Stimulated activated naive CD4-positive, alpha-beta T cell (primary cell): Measurements from ENCODE around the gene STMN3.
"Not testable (repeated sequence)": the region's sequence is repeated elsewhere in the genome, so short reads cannot be mapped to it uniquely, and the experiment has no call there.

Experiments
- DNase-seq, 6 experiments: peaks; one replicate each; lab custom pipeline; 2025; lab: John Stamatoyannopoulos, UW

Gene STMN3

DNA sequence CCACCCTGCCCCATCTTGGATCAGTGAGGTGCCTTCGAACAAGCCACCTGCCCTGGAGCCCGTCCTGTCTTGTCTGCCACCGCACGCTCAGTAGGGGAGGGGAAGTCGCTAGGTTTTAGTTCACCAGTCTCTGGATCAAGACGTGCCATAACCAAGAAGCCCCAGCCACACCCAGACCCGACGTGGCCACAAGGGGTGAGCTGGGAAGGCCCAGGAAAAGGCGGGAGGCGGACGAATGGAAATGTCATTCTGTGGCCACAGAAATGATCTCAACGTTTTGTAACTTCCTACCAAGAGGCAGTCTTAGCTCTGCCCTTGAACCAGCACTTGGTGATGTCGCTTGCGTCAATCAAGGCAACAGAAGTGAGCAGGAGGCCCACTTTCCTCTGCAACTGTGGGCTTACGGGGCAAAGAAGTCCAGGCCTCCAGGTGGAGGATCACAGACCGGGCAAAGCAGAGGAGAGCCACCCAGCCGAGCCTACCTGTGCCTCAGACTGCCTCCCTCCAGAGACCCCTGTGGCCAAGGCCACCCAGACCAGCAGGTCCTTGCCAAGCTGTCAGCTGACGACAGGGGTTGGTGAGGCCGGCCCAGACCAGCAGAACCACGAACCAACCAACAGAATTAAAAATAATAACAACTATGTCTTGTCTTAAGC is 40.8 kb downstream of the STMN3 start:
- no peak for DNase-seq

GRCh38 chr20:63611646-63612045 is 41.6 kb downstream of the STMN3 start:
- no peak for DNase-seq

DNA sequence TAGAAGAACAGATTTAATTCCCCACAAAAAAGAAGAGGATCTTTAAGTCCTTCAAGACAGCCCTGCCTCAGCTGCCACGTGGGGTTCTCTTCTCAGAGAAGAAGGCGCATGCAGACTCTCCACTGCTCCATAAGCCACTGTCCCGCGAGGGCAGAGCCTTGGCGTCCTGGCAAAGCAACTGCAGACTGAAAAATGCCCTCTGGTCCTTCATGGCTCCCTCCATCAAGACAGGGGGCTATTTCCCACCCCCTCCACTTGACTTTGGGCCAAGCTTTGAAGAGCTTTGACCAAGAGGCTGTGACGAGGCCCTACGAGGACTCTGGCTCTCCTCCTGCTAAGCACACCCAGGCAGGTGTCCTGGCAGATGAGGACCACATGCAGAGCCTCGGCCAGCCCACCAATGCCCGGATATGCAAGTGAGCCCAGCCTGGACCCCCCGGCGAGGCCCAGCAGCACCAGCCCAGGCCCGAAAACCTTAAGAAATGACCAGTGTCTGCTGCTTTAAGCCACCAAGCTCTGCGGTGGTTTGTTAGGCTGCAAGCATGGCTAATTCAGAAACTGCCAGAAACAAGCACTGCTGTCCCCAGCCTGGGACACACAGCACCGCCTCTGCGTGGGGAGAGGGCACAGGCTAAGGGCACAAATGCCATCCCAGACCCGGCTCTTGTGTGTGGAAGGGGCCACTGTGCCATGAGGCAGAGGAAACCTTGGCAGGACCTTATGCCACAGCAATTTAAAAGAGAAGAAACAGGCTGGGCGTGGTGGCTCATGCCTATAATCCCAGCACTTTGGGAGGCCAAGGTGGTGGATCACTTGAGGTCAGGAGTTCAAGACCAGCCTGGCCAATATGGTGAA is 42.4 kb downstream of the STMN3 start:
- DNase-seq, result no peak

GRCh38 chr20:63606686-63607085 is 46.5 kb downstream of the STMN3 start:
- no peak for DNase-seq

DNA sequence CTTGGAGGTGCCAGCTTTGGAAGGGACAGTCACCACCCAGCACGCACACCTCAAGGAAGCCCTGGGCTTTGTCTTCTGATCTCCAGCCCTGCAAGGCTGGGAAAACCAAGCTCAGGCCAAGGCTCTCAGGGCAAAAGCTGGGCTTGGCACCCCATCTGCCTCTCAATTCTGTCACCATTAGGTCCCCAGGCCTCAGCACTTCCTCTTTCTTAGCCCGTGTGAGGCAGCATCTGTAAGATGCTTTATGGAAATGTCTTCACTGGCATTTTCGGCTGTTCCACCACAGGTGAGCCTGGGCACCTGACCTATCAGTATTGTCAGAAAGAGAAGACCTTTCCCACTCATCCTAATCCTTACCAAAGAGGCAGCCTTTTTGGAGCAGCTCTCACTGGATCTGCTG is 50.9 kb downstream of the STMN3 start:
- DNase-seq, result no peak

DNA sequence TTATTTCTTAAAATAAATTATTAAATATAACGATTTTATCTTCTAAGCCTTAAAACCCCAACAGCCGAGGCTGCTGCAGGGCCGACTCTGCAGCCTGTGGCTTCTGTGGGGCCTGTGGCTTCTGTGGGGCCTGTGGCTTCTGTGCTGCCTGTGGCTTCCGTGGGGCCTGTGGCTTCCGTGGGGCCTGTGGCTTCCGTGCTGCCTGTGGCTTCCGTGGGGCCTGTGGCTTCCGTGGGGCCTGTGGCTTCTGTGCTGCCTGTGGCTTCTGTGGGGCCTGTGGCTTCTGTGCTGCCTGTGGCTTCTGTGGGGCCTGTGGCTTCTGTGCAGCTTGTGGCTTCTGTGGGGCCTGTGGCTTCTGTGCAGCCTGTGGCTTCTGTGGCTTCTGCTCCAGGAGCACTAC is 51.5 kb downstream of the STMN3 start:
- DNase-seq, result not testable (repeated sequence)

DNA sequence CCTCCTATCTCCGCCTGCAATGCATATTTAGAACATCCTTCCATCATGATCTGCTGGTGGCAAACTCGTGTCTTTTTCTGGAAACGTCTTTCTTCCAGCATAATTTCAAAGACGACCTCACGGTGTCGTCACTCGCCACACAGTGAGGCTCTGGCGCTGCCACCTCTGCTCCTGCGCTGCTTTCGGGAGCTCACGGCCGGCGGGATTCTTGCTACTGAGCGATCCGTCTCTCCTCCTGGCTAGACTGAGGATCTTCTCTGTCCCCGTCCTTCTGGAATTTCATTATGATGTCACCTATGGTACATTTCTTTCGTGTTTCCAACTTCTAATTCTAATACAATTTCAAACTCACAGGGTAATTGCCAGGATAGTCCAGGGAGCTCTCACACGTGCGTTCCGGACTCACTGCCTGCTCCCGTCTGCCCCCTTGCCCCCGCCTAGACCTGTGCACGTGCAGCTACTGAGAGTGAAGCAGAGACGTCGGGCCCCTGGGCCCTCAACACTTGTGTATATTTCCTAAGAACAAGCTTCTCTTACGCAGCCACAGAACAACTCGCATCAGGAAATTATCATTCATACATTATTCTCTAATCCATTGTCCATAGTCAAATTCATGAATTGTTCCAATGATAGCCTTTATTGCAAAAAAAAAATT is 53.7 kb downstream of the STMN3 start:
- DNase-seq, result no peak

DNA sequence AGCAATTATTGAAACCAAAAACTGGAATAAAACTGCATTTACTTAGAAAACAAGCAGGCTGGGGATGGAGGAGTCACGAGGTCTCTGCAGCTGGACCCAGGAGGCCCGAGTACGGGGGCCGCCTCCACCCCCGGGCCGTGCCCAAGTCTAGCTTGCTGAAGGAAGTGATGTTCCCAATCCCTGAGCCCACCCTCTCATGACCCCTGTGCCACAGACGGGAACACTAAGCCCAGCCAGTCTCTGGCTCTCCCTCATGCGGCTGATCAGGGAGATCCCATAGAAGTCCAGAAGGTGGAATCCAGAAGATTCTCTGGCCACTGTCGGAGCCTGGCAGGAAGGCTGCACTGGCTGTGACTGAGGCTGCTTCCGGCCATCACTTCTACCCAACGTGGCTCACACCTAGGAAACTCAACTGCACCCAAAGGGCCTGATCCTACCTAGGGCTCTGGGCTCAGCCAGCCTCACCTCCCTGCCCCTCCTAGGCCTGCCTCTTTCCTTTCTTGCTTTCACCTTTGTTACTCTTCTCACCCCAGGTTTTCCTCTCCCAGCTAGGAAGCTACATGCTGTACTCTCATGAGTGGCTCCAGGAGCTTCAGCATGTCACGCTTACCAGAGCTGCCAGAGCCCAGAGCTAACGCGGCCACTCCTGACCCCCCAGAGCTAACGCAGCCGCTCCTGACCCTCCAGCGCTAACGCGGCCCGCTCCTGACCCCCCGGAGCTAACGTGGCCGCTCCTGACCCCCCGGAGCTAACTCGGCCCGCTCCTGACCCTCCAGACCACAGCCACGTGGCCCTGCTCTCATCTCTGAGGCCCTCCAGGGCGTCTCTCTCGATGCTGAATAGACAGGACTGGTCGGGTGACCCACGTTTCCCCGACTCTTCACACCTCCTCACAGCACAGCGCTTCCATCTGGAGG is 54.5 kb downstream of the STMN3 start:
- no peak for DNase-seq

DNA sequence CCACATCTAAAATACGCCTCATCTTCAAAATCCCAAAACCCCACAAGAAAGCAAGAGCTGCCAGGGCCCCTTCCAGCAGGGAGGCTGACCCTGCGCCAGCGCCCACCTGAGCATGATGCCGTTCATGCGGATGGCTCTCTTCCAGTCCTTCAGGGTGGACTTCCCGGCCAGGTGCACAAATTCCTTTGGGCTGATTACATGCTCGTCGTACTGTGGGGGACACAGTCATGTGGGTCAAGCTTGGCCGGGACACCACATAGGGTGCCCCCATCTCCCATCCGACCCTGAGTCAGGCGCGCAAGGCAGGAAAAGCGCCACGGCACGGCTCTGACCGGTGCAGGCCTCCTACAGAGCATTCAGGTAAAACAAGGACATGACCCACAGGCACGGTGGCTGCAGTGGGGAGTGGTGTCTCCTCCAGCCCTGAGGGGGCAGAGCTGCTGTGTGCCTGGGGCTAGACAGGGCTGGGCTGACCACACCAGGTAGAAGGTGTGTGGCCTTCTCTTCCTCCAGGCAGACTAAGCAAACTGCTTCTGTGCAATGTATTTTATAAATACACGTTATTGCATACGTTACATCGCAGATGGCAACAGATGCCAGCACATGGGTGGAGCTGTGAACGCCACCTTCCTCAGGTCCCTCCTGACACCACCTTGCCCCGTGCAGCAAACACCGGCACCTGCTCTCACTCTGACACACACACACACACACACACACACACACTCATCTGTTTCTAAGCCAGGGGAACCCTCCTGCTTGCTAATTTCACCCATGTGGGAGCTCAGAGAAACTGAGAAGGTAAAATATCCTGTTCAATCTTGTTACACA is 55.4 kb downstream of the STMN3 start:
- no peak for DNase-seq

DNA sequence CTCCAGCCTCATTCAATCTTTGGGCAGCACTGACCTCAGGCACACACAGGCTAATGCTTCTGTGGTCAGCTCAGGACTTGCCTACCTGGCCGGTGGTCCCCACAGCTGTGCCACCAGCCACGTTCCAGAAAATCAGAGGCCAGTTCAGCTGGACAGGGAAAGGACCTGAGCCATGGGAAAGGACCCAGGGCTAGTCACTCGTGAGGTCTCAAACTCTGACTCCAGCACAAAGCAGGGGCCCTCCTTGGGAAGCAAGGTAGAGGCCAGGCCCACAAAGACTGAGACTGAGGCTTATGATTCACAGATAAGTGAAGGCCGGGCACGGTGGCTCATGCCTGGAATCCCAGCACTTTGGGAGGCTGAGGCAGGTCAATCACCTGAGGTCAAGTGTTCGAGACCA is 56.8 kb downstream of the STMN3 start:
- DNase-seq, result no peak

GRCh38 chr20:63595416-63596127 is 57.7 kb downstream of the STMN3 start:
- no peak for DNase-seq

DNA sequence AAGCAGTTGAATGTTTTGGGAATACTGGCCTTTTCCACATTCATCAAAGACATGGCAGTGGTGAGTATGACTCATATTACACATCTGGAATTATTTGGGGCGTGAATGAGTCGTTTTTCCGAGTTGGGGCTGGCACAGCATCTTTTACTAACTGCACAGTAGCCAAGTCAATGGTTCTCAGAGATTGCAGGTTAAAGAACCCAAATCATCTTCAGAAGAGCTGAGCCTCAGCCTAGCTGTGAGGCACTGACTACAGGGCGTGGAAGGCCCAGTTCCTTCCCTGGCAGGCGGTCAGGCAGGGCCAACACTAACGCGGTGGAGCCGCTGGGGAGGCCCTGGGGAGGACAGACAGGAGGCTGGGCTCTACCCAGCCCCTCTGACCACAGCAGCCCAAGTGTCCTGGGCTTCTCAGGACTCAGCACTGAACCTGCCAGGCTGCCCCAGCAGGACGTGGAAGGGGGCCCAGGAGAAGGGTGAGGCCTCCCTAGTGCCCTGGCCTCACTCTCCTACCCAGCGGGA is 59.1 kb downstream of the STMN3 start:
- DNase-seq, result no peak

DNA sequence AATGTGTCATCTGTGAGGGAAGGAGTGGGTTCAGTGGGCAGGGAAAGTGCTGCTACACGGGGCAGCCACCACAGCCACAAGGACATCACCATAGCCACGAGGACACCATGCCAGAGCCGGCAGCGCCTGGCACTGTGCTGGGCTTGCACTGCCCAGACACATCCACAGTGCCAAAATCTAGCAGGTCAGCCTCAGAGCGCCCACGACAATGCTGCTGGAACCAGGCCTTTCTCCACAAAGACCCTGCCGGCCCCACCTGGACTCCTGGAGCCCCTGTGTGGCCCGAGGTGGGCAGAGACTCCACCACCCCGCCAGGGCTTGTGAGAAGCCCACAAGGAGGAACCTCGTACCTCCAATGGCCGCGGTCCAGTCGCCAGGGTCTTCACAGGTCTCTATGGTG is 60.6 kb downstream of the STMN3 start:
- no peak for DNase-seq

DNA sequence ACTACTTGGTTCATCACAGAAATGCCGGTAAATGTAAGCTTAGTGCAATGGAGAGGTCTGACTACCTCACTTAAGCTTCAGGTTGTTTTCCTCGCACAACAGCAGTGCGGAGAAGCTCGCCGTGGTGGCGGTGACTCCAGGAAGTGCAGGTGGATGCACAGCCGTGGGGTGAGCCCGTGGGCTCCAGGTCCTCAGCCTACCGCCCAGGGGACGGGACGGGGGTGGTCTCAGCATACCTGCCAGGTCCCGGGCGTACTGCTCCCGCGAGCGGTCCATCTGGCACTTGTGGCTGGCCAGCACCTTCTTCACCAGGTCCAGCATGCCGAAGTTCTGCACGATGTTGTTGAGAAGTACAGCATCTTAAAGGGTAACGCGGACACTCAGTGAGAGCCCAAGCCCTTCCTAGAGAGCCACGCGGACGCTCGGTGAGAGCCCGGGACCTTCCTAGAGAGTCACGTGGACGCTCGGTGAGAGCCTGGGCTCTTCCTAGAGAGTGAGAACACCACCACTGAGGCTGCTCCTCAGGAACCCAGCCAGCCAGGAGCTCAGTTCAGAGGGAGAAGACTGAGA is 61.4 kb downstream of the STMN3 start:
- no peak for DNase-seq

- DNase-seq, result no peak
Observed at GRCh38 chr20:63591147-63591533, 62.1 kb downstream of the STMN3 start.

- no peak for DNase-seq
Observed at GRCh38 chr20:63590218-63591146, 62.7 kb downstream of the STMN3 start.
